Spleen (tissue), 11 donors: ENCODE data around the gene EXOC6B. TPM values are rescaled to one million over a fixed set of nuclear protein-coding genes. Genes with fewer than 3 reads are reported as not detected.

Experiments
- DNase-seq: peaks from one replicate; pipeline ENCODE4 v3.0.0-alpha.2; 2020
- H3K27ac ChIP-seq, 8 donors: fragments of 200-600 bp; sonication (generic) in 7 of 8; 1 replicate in 4 of 8; 2 replicates in 4 of 8; pipeline versions ENCODE4 v1.5.0 to v1.8.0; 2016 to 2021; ENCODE audit warnings: inconsistent platforms in 4 of 8, mild to moderate bottlenecking in 4 of 8, moderate library complexity in 1 of 8
- H3K27me3 ChIP-seq, 7 donors: fragments of 200-600 bp; sonication (generic) in 6 of 7; replicated peaks in 1 of 7; 1 replicate in 4 of 7; 2 replicates in 3 of 7; pipeline versions ENCODE4 v1.5.0 to v1.8.0; 2016 to 2021; ENCODE audit warnings: inconsistent platforms in 3 of 7, mild to moderate bottlenecking in 1 of 7
- H3K36me3 ChIP-seq, 6 donors: fragments of 200-600 bp; sonication (generic) in 5 of 6; 1 replicate in 4 of 6; 2 replicates in 2 of 6; pipeline versions ENCODE4 v1.5.0 to v1.8.0; 2016 to 2021; ENCODE audit warnings: inconsistent platforms in 2 of 6
- H3K4me1 ChIP-seq, 6 donors: fragments of 200-600 bp; sonication (generic) in 5 of 6; 1 replicate in 3 of 6; 2 replicates in 3 of 6; pipeline versions ENCODE4 v1.5.0 to v1.8.0; 2016 to 2021; ENCODE audit warnings: inconsistent platforms in 3 of 6
- H3K4me3 ChIP-seq, 8 donors: fragments of 200-600 bp; sonication (generic) in 7 of 8; 1 replicate in 4 of 8; 2 replicates in 4 of 8; pipeline versions ENCODE4 v1.5.0 to v1.8.0; 2016 to 2021; ENCODE audit warnings: inconsistent platforms in 4 of 8, mild to moderate bottlenecking in 4 of 8, moderate library complexity in 2 of 8
- H3K9me3 ChIP-seq, 8 donors: fragments of 200-600 bp; sonication (generic) in 7 of 8; 1 replicate in 4 of 8; 2 replicates in 4 of 8; pipeline versions ENCODE4 v1.5.0 to v1.8.0; 2016 to 2021; ENCODE audit warnings: inconsistent platforms in 4 of 8
- POLR2A ChIP-seq, 3 donors: fragments of 450-650 bp; IDR thresholded peaks; one replicate each; pipeline ENCODE4 v1.5.1; 2017; ENCODE audit warnings: antibody characterized with exemption in 3 of 3, mild to moderate bottlenecking in 1 of 3
- POLR2AphosphoS5 ChIP-seq, 3 donors: sonication (generic); formaldehyde crosslinking; IDR thresholded peaks; one replicate each; pipeline ENCODE4 v1.5.1; 2017; ENCODE audit warnings: antibody characterized with exemption in 3 of 3
- WGBS, 5 donors: extraction: QIAGEN DNeasy Blood & Tissue Kit in 3 of 5; methylation state at CpG; one replicate each; pipeline versions ENCODE4 v1.1.5 to v1.1.7; 2013 to 2018; 5-methylcytosine and 5-hydroxymethylcytosine counted together
- intact Hi-C: fragments of 100-400 bp; cut with DNase I; formaldehyde crosslinking; loops from one replicate; pipeline ENCODE4 v1.15.0; 2023; ENCODE audit warnings: low total_unique reads
- polyA plus RNA-seq, 3 donors: library from polyadenylated mRNA; stranded (reverse); fragments of 200-250 nt; gene quantifications; one replicate each; pipeline ENCODE4 v1.2.1, GENCODE V29; 2013
- total RNA-seq, 7 donors: library from RNA; depleted of rRNA in 3 of 7; stranded (reverse); fragments of >200 nt in 3 of 7; fragmentation: NEBNext Ultra II Directional in 4 of 7; extraction: Animal tissue kit (Norgen Biotek cat#: 25700) in 4 of 7; gene quantifications; one replicate each; pipeline versions ENCODE4 v1.1.0 to v1.2.1, GENCODE V29; 2016 to 2021
- TF ChIP-seq, protein P1 (sequence below), 11 experiments: fragments of 200-600 bp in 7 of 11; fragments of 450-650 bp in 4 of 11; sonication (generic) in 4 of 11; IDR thresholded peaks in 8 of 11; conservative IDR thresholded peaks in 3 of 11; 1 replicate in 7 of 11; 2 replicates in 4 of 11; pipeline versions ENCODE4 v1.4.0 to v1.8.0; 2016 to 2021; ENCODE audit warnings: antibody characterized with exemption in 11 of 11, inconsistent platforms in 4 of 11, mild to moderate bottlenecking in 1 of 11
- donor health status: healthy with polysubstance abuse.
- donor health status: DM: no; HTN: no; CAD: no; lungs with moderate emphysema.
- donor health status: DM: no; HTN: no; CAD: no.
- donor health status: Bipolar disorder and iron deficiency.
- donor health status: healthy.
- donor health status: DM: no; HTN: no; CAD: no.
- donor health status: DM: yes; HTN: yes; CAD: no.

Gene EXOC6B
- total and polyA plus RNA-seq, 10 donors, result 1.0 to 27.9 (median 18.0) TPM

DNA sequence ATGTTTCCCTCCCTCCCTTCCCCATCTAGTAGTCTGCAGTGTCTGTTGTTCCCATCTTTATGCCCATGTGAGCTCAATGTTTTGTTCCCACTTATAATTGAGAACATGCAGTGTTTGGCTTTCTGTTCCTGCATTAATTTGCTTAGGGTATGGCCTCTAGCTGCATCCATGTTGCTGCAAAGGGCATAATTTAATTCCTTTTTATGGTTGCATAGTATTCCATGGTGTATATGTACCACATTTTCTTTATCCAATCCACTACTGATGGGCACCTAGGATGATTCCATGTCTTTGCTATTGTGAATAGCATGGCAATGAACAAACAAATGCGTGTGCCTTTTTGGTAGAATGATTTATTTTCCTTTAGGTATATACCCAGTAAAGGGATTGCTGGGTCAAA is 617.6 kb downstream of the EXOC6B start:
- no peak for DNase-seq
- intact Hi-C loops, result no loop called here
- H3K27me3 ChIP-seq, result no peaks in the 10 kb centered on the region
- H3K4me3 ChIP-seq, result no peak overlapping the region
- peaks cover 0 to 6% (median 0%) of the 10 kb centered on the region in 6 donors for H3K4me1 ChIP-seq
- H3K36me3 ChIP-seq, result no peaks in the 10 kb centered on the region
- TF ChIP-seq POLR2A (IDR thresholded peaks at IDR 0.05) (no peak), POLR2AphosphoS5 (IDR thresholded peaks at IDR 0.05) (no peak)
- TF ChIP-seq, protein P1, sequence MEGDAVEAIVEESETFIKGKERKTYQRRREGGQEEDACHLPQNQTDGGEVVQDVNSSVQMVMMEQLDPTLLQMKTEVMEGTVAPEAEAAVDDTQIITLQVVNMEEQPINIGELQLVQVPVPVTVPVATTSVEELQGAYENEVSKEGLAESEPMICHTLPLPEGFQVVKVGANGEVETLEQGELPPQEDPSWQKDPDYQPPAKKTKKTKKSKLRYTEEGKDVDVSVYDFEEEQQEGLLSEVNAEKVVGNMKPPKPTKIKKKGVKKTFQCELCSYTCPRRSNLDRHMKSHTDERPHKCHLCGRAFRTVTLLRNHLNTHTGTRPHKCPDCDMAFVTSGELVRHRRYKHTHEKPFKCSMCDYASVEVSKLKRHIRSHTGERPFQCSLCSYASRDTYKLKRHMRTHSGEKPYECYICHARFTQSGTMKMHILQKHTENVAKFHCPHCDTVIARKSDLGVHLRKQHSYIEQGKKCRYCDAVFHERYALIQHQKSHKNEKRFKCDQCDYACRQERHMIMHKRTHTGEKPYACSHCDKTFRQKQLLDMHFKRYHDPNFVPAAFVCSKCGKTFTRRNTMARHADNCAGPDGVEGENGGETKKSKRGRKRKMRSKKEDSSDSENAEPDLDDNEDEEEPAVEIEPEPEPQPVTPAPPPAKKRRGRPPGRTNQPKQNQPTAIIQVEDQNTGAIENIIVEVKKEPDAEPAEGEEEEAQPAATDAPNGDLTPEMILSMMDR (IDR thresholded peaks at IDR 0.05 in 8 of 11, conservative IDR thresholded peaks at IDR 0.05 in 3 of 11), result no peak
- 83 to 100% (median 93%) methylated on average over 1 of the region's 1 CpG for WGBS, 5 donors
- no peaks in the 10 kb centered on the region for H3K9me3 ChIP-seq
- no peak overlapping the region for H3K27ac ChIP-seq

DNA sequence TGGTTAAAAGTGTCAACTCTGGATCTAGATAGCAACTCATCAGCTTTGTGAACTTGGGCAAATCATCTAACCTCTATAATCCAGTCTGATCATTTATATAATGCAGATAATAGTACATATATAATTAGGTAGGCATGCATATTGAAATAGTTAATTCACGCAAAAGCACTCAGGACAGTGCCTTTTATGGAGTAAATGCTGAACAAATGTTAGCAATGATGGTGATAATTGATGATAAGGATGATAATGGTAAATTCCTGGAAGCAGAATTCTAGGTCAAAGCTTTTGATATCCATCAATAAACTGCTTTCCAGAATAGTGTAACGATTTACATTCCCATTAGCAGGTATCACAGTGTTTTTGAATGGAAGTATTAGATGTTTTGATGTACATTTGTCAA is 618.5 kb downstream of the EXOC6B start:
- no peak for DNase-seq
- no peak for TF ChIP-seq POLR2AphosphoS5 (IDR thresholded peaks at IDR 0.05)
- Histone ChIP-seq H3K27ac (no peak overlapping the region), H3K4me3 (no peak overlapping the region), H3K9me3 (no peaks in the 10 kb centered on the region), H3K4me1 (peaks cover 0 to 6% (median 0%) of the 10 kb centered on the region in 6 donors), H3K27me3 (no peaks in the 10 kb centered on the region), H3K36me3 (no peaks in the 10 kb centered on the region)
- intact Hi-C loops, result no loop called here
- 80 to 92% (median 83%) methylated on average over 2 of the region's 2 CpGs for WGBS, 5 donors

DNA sequence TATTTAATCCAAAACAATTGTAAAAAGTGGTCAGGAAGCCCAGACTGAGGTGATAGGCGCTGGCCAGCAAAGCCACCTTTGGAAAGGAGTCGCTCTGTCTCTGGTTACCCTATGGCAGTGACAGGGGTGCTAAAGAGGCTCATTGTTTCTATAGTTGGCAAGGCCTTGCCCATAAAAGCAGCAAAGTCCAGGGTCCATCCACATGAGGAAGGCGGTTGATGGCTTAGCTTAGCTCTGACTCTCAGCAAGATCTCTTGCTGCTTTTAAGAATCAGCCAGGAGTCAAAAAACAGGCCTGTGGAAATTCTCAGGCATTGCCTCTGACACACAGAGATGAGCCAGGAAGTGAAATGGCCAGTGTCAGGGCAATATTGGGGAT is 620.3 kb downstream of the EXOC6B start:
- no peak overlapping the region for H3K27ac ChIP-seq
- H3K27me3 ChIP-seq, result no peaks in the 10 kb centered on the region
- H3K9me3 ChIP-seq, result no peaks in the 10 kb centered on the region
- H3K4me3 ChIP-seq, result no peak overlapping the region
- no peaks in the 10 kb centered on the region for H3K36me3 ChIP-seq
- TF ChIP-seq POLR2AphosphoS5 (IDR thresholded peaks at IDR 0.05) (no peak), POLR2A (IDR thresholded peaks at IDR 0.05) (no peak)
- TF ChIP-seq, protein P1 (IDR thresholded peaks at IDR 0.05 in 8 of 11, conservative IDR thresholded peaks at IDR 0.05 in 3 of 11), result no peak
- 82 to 91% (median 87%) methylated on average over 3 of the region's 3 CpGs for WGBS, 5 donors
- intact Hi-C loops, result no loop called here
- DNase-seq, result no peak
- peaks cover 0 to 6% (median 0%) of the 10 kb centered on the region in 6 donors for H3K4me1 ChIP-seq

DNA sequence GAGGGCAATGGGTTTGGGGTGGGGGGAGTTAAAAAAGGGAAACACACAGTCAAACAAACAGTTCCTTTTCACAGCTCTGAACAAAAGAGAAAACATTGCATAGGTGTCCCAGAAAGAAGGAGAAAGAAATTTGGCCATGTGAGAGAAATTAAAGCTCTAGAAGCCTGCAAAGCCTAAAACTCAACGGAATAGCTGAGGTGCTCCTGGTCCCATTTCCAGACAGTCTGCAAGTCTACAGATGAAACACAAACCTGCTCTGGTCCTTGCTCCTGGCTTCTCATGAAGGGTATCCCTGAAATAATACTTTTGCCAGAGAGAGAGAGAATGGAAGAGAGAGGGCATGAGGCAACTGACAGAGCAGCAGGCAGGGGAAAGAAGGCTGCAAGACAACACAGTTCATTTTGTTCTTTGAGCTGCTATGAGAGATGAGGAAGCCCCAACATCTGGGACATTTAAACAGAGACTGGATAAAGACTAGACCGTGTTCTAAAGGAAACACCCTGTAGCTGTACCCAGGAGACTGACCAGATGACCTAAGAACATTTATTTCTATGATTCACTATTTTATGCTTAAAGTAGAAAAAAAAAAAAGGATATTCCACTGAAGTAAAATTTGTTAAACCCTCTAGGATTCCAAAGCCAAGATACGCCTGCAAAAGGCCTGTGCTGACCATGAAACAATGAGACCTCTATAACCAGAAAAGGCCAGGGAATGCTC is 620.9 kb downstream of the EXOC6B start:
- Histone ChIP-seq H3K9me3 (no peaks in the 10 kb centered on the region), H3K36me3 (no peaks in the 10 kb centered on the region), H3K27ac (peak overlapping the region in 1 of 8 donors; percentile 50), H3K4me1 (peaks cover 0 to 6% (median 0%) of the 10 kb centered on the region in 6 donors), H3K27me3 (no peaks in the 10 kb centered on the region), H3K4me3 (no peak overlapping the region)
- intact Hi-C loops, result no loop called here
- no peak for DNase-seq
- TF ChIP-seq POLR2A (IDR thresholded peaks at IDR 0.05), result no peak
- TF ChIP-seq POLR2AphosphoS5 (IDR thresholded peaks at IDR 0.05), result no peak
- TF ChIP-seq, protein P1 (IDR thresholded peaks at IDR 0.05 in 8 of 11, conservative IDR thresholded peaks at IDR 0.05 in 3 of 11), result no peak
- 55 to 71% (median 59%) methylated on average over 3 of the region's 3 CpGs for WGBS, 5 donors
